Hepatocyte (in vitro differentiated cells): ENCODE measurements around the gene LRRC27.

Experiments used
- EZH2phosphoT487 ChIP-seq: fragments of 200-600 bp; sonication (generic); IDR thresholded peaks from one replicate; pipeline ENCODE4 v1.6.1; 2018; ENCODE audit warnings: antibody characterized with exemption, mild to moderate bottlenecking, low read depth, moderate library complexity; ENCODE audit not compliant: unreplicated experiment, severe bottlenecking
- TF ChIP-seq, protein P1 (sequence below): fragments of 200-600 bp; sonication (generic); IDR thresholded peaks from 2 replicates; pipeline ENCODE4 v1.5.1; 2016; ENCODE audit warnings: antibody characterized with exemption, mild to moderate bottlenecking; ENCODE audit not compliant: poor library complexity

DNA sequence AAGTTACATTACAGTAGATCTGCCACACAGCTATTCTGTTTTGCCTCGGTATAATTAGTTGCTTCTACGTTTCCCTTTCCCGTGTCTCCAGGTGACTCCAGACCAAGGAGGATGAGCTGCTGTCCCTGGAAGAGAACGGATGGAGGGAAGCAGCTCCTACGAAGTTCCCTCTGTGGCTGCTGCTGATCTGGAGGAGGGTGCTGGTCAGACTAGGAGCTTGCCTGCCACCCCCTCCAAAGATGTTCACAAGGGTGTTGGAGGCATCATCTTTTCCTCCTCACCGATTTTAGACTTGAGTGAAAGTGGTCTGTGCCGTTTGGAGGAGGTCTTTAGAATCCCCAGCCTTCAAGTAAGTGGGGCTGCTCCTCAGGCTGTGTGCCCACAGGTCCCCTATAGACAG is 1.4 kb downstream of the LRRC27 start:
- TF ChIP-seq, protein P1, sequence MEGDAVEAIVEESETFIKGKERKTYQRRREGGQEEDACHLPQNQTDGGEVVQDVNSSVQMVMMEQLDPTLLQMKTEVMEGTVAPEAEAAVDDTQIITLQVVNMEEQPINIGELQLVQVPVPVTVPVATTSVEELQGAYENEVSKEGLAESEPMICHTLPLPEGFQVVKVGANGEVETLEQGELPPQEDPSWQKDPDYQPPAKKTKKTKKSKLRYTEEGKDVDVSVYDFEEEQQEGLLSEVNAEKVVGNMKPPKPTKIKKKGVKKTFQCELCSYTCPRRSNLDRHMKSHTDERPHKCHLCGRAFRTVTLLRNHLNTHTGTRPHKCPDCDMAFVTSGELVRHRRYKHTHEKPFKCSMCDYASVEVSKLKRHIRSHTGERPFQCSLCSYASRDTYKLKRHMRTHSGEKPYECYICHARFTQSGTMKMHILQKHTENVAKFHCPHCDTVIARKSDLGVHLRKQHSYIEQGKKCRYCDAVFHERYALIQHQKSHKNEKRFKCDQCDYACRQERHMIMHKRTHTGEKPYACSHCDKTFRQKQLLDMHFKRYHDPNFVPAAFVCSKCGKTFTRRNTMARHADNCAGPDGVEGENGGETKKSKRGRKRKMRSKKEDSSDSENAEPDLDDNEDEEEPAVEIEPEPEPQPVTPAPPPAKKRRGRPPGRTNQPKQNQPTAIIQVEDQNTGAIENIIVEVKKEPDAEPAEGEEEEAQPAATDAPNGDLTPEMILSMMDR: no peak
- no peak for TF ChIP-seq EZH2phosphoT487
